PC-3 (cell line): Measurements from ENCODE around the gene TMEM30B. TPM values are rescaled to one million over a fixed set of nuclear protein-coding genes. Genes with fewer than 3 reads are reported as not detected.

Experiments
- ATAC-seq: fragments of 200-7000 bp; cut with Tn5 transposase; 2 replicates; pipeline ENCODE4 v1.9.1; 2020; ENCODE audit warnings: mild to moderate bottlenecking, moderate library complexity
- Bru-seq: library from RNA; stranded (reverse); fragments of 400-500 nt; gene quantifications from one replicate; lab custom pipeline; 2021; lab: Mats Ljungman, UMichigan
- BruChase-seq, 2 experiments: library from RNA; stranded (reverse); fragments of 400-500 nt; gene quantifications; one replicate each; lab custom pipeline; 2021; lab: Mats Ljungman, UMichigan
- BruUV-seq: library from RNA; stranded (reverse); fragments of 400-500 nt; replicated peaks from 2 replicates; lab custom pipeline; 2021; lab: Mats Ljungman, UMichigan
- CTCF ChIA-PET: fragments of 300-600 bp; sonication (Branson Sonifier 250); formaldehyde crosslinking; loops from one replicate; lab custom pipeline; 2022; ENCODE audit warnings: antibody characterized with exemption; lab: Charles Lee
- POLR2A ChIA-PET: fragments of 300-600 bp; sonication (Branson Sonifier 250); formaldehyde crosslinking; loops from one replicate; lab custom pipeline; 2022; ENCODE audit warnings: antibody characterized with exemption; ENCODE audit not compliant: unreplicated experiment; lab: Charles Lee
- DNase-seq: peaks from one replicate; pipeline ENCODE4 v3.0.0-alpha.2; 2015
- H2AFZ ChIP-seq: fragments of 300-600 bp; sonication (generic); 2 replicates; pipeline ENCODE4 v1.6.0; 2016; ENCODE audit warnings: antibody characterized with exemption, low read length
- H3F3A ChIP-seq: fragments of 300-600 bp; sonication (generic); one replicate; pipeline ENCODE4 v1.6.0; 2017; ENCODE audit warnings: antibody characterized with exemption, low read length, control low read depth, mild to moderate bottlenecking; ENCODE audit not compliant: unreplicated experiment
- H3K27ac ChIP-seq: fragments of 300-600 bp; sonication (generic); 2 replicates; pipeline ENCODE4 v1.5.1; 2016; ENCODE audit warnings: mild to moderate bottlenecking, low read length
- H3K27me3 ChIP-seq: fragments of 300-600 bp; sonication (generic); 2 replicates; pipeline ENCODE4 v1.6.1; 2016; ENCODE audit warnings: low read length, mixed read lengths
- H3K36me3 ChIP-seq: fragments of 300-600 bp; sonication (generic); 2 replicates; pipeline ENCODE4 v1.6.1; 2016; ENCODE audit warnings: low read depth, mixed run types, low read length, mixed read lengths
- H3K4me1 ChIP-seq: fragments of 300-600 bp; sonication (generic); 2 replicates; pipeline ENCODE4 v1.5.1; 2016; ENCODE audit warnings: low read length; ENCODE audit not compliant: insufficient read depth
- H3K4me2 ChIP-seq: fragments of 300-600 bp; sonication (generic); 2 replicates; pipeline ENCODE4 v1.6.0; 2016; ENCODE audit warnings: low read length
- H3K4me3 ChIP-seq: fragments of 300-600 bp; sonication (generic); 2 replicates; pipeline ENCODE4 v1.5.1; 2016; ENCODE audit warnings: mild to moderate bottlenecking, low read length, mixed read lengths
- H3K79me2 ChIP-seq: fragments of 300-600 bp; sonication (generic); 2 replicates; pipeline ENCODE4 v1.6.1; 2017; ENCODE audit warnings: low read length, mixed read lengths
- H3K9ac ChIP-seq: fragments of 300-600 bp; sonication (generic); 2 replicates; pipeline ENCODE4 v1.6.0; 2016; ENCODE audit warnings: mild to moderate bottlenecking, low read length
- H3K9me2 ChIP-seq: fragments of 300-600 bp; sonication (generic); replicated peaks from 2 replicates; pipeline ENCODE4 v1.6.1; 2016; ENCODE audit warnings: mixed run types, low read length, mixed read lengths
- H3K9me3 ChIP-seq: fragments of 300-600 bp; sonication (generic); 2 replicates; pipeline ENCODE4 v1.6.1; 2016; ENCODE audit warnings: low read length, mixed read lengths
- H4K20me1 ChIP-seq: fragments of 300-600 bp; sonication (generic); 2 replicates; pipeline ENCODE4 v1.6.1; 2016; ENCODE audit warnings: low read length, mixed read lengths
- EZH2 ChIP-seq: fragments of 300-600 bp; sonication (generic); IDR thresholded peaks from one replicate; pipeline ENCODE4 v1.6.1; 2017; ENCODE audit warnings: antibody characterized with exemption, mild to moderate bottlenecking, low read length; ENCODE audit not compliant: unreplicated experiment
- EZH2phosphoT487 ChIP-seq: fragments of 300-600 bp; sonication (generic); IDR thresholded peaks from 2 replicates; pipeline ENCODE4 v1.6.1; 2018; ENCODE audit warnings: mild to moderate bottlenecking, antibody characterized with exemption, low read length, borderline replicate concordance
- intact Hi-C: fragments of 100-400 bp; cut with micrococcal nuclease; formaldehyde crosslinking; loops from 2 replicates; pipeline ENCODE4 v1.9.0; 2023
- long read RNA-seq: library from polyadenylated mRNA; unstranded; transcript quantifications from one replicate; pipeline ENCODE4 v2.0.0, GENCODE V29; 2021; ENCODE audit not compliant: unreplicated experiment
- total RNA-seq: library from RNA; depleted of rRNA; stranded (reverse); fragments of >200 nt; gene quantifications from 2 replicates; pipeline ENCODE4 v1.2.3, GENCODE V29; 2014; rRNA removed
- TF ChIP-seq, protein P1 (sequence below): fragments of 300-600 bp; sonication (generic); conservative IDR thresholded peaks from 2 replicates; pipeline ENCODE4 v1.5.1; 2017; ENCODE audit warnings: antibody characterized with exemption, low read depth, mild to moderate bottlenecking, low read length

Gene TMEM30B, protein sequence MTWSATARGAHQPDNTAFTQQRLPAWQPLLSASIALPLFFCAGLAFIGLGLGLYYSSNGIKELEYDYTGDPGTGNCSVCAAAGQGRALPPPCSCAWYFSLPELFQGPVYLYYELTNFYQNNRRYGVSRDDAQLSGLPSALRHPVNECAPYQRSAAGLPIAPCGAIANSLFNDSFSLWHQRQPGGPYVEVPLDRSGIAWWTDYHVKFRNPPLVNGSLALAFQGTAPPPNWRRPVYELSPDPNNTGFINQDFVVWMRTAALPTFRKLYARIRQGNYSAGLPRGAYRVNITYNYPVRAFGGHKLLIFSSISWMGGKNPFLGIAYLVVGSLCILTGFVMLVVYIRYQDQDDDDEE
- total RNA-seq, result 70.6 and 85.3 TPM in 2 replicates
- Bru-seq, nascent RNA, result percentile 90 among the genes with signal in this experiment
- BruChase-seq, experiment 1, labeled RNA remaining after a 6-hour chase, result percentile 98 among the genes with signal in this experiment
- BruChase-seq, experiment 2, labeled RNA remaining after a 2-hour chase, result percentile 97 among the genes with signal in this experiment
- long read RNA-seq, full-length matches to known transcripts, result 277 of 278 reads
- long read RNA-seq, partial matches to known transcripts, result 0 of 278 reads
- long read RNA-seq, other reads (novel, unspliced or antisense), result 1 of 278 reads

GRCh38 chr14:61281186-61281947 is at the start of gene TMEM30B:
Gene TMEM30B (minus strand): TSS chr14:61281338. CDS start chr14:61281147, 191 bp downstream.
- ChIA-PET CTCF (interaction anchor here (0.6 to 2.3 kb wide), 10 partner anchors 9 to 656 kb away, joined by 3 to 16 read pairs (median 4); no protein-coding TSS in a partner anchor), POLR2A (interaction anchor here (0.5 to 0.7 kb wide), 3 partner anchors 10 to 632 kb away, joined by 3 to 4 read pairs (median 3); no protein-coding TSS in a partner anchor)
- peaks cover 35% of the 10 kb centered on the region for H3K79me2 ChIP-seq
- peak within 1 kb of the TSS; percentile 85 for H3K4me3 ChIP-seq
- TF ChIP-seq EZH2, result no peak
- TF ChIP-seq, protein P1, sequence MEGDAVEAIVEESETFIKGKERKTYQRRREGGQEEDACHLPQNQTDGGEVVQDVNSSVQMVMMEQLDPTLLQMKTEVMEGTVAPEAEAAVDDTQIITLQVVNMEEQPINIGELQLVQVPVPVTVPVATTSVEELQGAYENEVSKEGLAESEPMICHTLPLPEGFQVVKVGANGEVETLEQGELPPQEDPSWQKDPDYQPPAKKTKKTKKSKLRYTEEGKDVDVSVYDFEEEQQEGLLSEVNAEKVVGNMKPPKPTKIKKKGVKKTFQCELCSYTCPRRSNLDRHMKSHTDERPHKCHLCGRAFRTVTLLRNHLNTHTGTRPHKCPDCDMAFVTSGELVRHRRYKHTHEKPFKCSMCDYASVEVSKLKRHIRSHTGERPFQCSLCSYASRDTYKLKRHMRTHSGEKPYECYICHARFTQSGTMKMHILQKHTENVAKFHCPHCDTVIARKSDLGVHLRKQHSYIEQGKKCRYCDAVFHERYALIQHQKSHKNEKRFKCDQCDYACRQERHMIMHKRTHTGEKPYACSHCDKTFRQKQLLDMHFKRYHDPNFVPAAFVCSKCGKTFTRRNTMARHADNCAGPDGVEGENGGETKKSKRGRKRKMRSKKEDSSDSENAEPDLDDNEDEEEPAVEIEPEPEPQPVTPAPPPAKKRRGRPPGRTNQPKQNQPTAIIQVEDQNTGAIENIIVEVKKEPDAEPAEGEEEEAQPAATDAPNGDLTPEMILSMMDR, result no peak
- no peak for TF ChIP-seq EZH2phosphoT487
- H3F3A ChIP-seq, result peaks cover 6% of the 10 kb centered on the region
- H4K20me1 ChIP-seq, result peaks cover 31% of the 10 kb centered on the region
- H3K9me2 ChIP-seq, result no peaks in the 10 kb centered on the region
- H3K4me1 ChIP-seq, result peaks cover 64% of the 10 kb centered on the region
- peak within 1 kb of the TSS; percentile 81 for H2AFZ ChIP-seq
- DNase-seq (peak; percentile 99), ATAC-seq (peak; percentile 48)
- H3K27me3 ChIP-seq, result no peaks in the 10 kb centered on the region
- H3K9me3 ChIP-seq, result no peaks in the 10 kb centered on the region
- no TSS peak for BruUV-seq
- no peaks in the 10 kb centered on the region for H3K36me3 ChIP-seq
- intact Hi-C loops, result no loop called here
- peak within 1 kb of the TSS; percentile 88 for H3K9ac ChIP-seq
- peak within 1 kb of the TSS; percentile 83 for H3K4me2 ChIP-seq
- H3K27ac ChIP-seq, result peak within 1 kb of the TSS; percentile 82

DNA sequence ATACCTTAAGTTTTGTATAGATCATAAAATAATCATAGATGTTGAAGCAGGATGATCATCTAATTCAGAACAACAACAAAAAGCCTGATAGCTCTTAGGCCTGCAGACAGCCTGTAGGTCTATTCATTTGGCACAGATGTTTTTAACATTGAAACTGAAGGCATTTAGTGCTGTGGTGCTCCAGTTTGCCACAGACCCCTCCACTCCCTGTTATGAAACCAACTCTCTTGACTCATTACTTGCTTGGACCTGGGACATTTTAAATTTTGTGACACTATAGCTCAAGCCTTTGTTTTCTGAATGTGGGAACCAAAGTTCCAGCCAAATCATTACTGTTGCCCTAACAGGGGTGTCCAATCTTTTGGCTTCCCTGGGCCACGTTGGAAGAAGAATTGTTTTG is 49.4 kb upstream of the TMEM30B start:
- Histone ChIP-seq H3K36me3 (no peaks in the 10 kb centered on the region), H3K27me3 (no peaks in the 10 kb centered on the region), H3K9me2 (no peaks in the 10 kb centered on the region), H3K4me3 (no peak overlapping the region), H2AFZ (no peak overlapping the region), H3K4me1 (no peaks in the 10 kb centered on the region), H3F3A (peaks cover 5% of the 10 kb centered on the region), H3K79me2 (peaks cover 31% of the 10 kb centered on the region), H3K27ac (no peak overlapping the region), H3K9me3 (no peaks in the 10 kb centered on the region), H3K9ac (no peak overlapping the region), H4K20me1 (no peaks in the 10 kb centered on the region), H3K4me2 (no peak overlapping the region)
- TF ChIP-seq, protein P1, result no peak
- no peak for TF ChIP-seq EZH2phosphoT487
- no peak for ATAC-seq
- ChIA-PET POLR2A (interaction anchor here (0.6 to 0.7 kb wide), 3 partner anchors 127 to 532 kb away, joined by 3 to 5 read pairs (median 4); no protein-coding TSS in a partner anchor), CTCF (no interaction called here)
- no TSS peak for BruUV-seq
- intact Hi-C loops, result no loop called here
- no peak for DNase-seq
